ENCODE results near the gene SLC5A6. TPM values are rescaled to one million over a fixed set of nuclear protein-coding genes. Genes with fewer than 3 reads are reported as not detected.

SLC5A6 gene
- polyA plus RNA-seq, 1 of the 3 experiments (the other 2 are of a cell fraction) = 75.7 TPM

DNA sequence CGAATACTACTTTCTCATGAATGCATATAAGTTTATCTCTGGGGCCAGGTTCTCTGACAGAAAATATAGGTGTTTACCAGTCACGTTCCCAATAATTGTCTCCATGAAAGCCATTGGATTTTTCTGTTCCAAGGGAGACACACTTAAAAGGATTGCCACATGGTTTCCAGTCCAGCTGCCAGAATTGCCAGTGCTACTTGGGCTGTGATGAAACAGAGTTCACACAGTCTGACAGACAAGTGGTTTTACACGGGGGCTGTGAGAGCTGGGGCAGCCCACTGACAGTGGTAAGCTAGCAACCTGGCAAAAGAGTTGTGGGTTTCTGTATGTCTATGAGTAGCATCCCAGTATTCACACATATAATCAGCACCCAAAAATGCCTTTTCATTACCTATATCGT is 28.0 kb downstream of the SLC5A6 start:
- Histone ChIP-seq H3K36me3 (replicated peaks in 1 of 2; ENCODE audit: control insufficient read depth in 1 of 2, insufficient read depth in 2 of 2, low read length in 1 of 2) (no peaks in the 10 kb centered on the region), H3K9ac (no peak overlapping the region), H3K27me3 (ENCODE audit: insufficient read depth) (no peaks in the 10 kb centered on the region), H4K20me1 (ENCODE audit: insufficient read depth) (no peaks in the 10 kb centered on the region), H3K4me2 (no peak overlapping the region), H3F3A (replicated peaks; ENCODE audit: insufficient read depth) (peaks cover 13% of the 10 kb centered on the region), H3K27ac (ENCODE audit: low read depth in 2 of 2, low read length in 1 of 2) (no peak overlapping the region), H3K9me2 (no peaks in the 10 kb centered on the region), H3K4me3 (ENCODE audit: low read depth in 2 of 2, low read length in 1 of 2) (no peak overlapping the region), H3K9me3 (no peaks in the 10 kb centered on the region), H3K79me2 (ENCODE audit: insufficient read depth) (no peaks in the 10 kb centered on the region), H3K4me1 (ENCODE audit: control insufficient read depth in 1 of 2, insufficient read depth in 2 of 2, low read depth in 1 of 2, low read length in 1 of 2) (peaks cover 0 to 37% of the 10 kb centered on the region in 2 experiments; a peak in 3 of 4 replicates), H2AFZ (ENCODE audit: low read depth) (no peak overlapping the region)
- 72% methylated on average over 4 of the region's 4 CpGs for WGBS (ENCODE audit: low lambda C conversion rate)
- ChIA-PET CTCF (interaction anchor here (0.7 to 7.0 kb wide), 12 partner anchors 9 to 222 kb away, joined by 3 to 57 read pairs (median 4); partner anchors contain the start of gene ABHD1), POLR2A (no interaction called here)
- no peak for DNase-seq
- TF ChIP-seq, protein P1, sequence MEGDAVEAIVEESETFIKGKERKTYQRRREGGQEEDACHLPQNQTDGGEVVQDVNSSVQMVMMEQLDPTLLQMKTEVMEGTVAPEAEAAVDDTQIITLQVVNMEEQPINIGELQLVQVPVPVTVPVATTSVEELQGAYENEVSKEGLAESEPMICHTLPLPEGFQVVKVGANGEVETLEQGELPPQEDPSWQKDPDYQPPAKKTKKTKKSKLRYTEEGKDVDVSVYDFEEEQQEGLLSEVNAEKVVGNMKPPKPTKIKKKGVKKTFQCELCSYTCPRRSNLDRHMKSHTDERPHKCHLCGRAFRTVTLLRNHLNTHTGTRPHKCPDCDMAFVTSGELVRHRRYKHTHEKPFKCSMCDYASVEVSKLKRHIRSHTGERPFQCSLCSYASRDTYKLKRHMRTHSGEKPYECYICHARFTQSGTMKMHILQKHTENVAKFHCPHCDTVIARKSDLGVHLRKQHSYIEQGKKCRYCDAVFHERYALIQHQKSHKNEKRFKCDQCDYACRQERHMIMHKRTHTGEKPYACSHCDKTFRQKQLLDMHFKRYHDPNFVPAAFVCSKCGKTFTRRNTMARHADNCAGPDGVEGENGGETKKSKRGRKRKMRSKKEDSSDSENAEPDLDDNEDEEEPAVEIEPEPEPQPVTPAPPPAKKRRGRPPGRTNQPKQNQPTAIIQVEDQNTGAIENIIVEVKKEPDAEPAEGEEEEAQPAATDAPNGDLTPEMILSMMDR (IDR thresholded peaks at IDR 0.05) = no peak
- TF ChIP-seq TAF1 (IDR thresholded peaks at IDR 0.05; ENCODE audit: borderline replicate concordance, low read depth, low read length) = no peak
- no peak for TF ChIP-seq FOSL2 (IDR thresholded peaks at IDR 0.05; ENCODE audit: borderline replicate concordance, low read depth)
- TF ChIP-seq MEF2A (IDR thresholded peaks at IDR 0.05; ENCODE audit: borderline replicate concordance, low read depth) = no peak
- no peak for TF ChIP-seq CHD2 (IDR thresholded peaks at IDR 0.05; ENCODE audit: low read length, partially characterized antibody)
- no peak for TF ChIP-seq TCF12 (IDR thresholded peaks at IDR 0.05)
- TF ChIP-seq FOXJ3 (CRISPR knock-in tag; IDR thresholded peaks at IDR 0.05) = no peak
- TF ChIP-seq REST (IDR thresholded peaks at IDR 0.05; ENCODE audit: low read depth, low read length) = no peak
- no peak for TF ChIP-seq FOXM1 (IDR thresholded peaks at IDR 0.05; ENCODE audit: low read depth)
- no peak for TF ChIP-seq SMC3 (IDR thresholded peaks at IDR 0.05; ENCODE audit: low read depth, low read length)
- no peak for TF ChIP-seq TEAD4 (IDR thresholded peaks at IDR 0.05; ENCODE audit: borderline replicate concordance, insufficient read depth)
- no peak for TF ChIP-seq ZBTB33 (IDR thresholded peaks at IDR 0.05; ENCODE audit: borderline replicate concordance, low read depth)
- TF ChIP-seq RAD21 (IDR thresholded peaks at IDR 0.05; ENCODE audit: low read length) = no peak
- no peak for TF ChIP-seq MXI1 (IDR thresholded peaks at IDR 0.05; ENCODE audit: low read depth, low read length)

Measured in SK-N-SH (cell line).